ENCODE measurements around the gene CRABP2.

The CRABP2 gene

DNA sequence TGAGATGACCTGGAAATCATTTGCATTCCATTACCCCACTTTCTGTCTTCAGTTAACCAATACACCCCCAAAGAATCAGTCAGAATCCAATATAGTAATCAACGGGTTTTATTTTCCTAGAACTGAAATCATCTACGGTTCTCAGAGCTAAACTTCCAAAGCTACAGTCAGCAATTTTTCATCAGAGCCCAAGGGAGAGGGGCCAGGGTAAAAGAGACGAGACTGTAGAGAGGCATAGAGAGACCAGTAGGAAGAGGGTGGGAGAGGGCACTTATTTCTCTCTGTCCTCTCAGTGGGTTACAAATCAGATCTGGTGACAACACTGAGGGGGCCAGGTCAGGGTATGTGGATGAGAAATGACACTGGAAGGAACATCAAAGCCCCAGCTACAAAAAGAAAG lies 36.6 kb upstream of the CRABP2 start:
- no peak for DNase-seq (ENCODE audit: low read depth in 2 of 2)

DNA sequence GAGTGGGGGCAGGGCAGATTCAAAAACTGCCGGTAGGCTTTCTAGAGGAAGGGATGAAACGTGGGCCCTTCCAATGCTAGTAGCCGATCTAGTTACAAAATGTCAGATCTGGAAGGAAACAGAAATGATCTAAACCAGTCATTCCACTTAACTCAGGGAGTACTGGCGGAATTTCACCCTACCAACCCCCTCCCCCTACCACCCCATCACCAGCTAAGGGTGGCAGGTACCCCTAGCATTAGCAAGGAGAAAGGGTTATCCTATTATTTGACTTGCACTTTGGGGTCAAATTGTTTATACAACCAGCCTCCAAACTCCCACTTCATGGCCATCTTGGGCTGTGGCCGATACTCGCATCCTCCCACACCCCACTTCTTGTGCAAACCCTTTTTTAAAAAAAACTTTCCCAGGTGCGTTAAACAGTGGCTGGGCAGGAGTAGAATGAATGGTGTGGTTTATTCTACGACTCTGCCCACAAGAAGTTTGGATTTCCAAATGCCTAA lies 36.1 kb upstream of the CRABP2 start:
- DNase-seq (ENCODE audit: low read depth in 2 of 2), result no peak

DNA sequence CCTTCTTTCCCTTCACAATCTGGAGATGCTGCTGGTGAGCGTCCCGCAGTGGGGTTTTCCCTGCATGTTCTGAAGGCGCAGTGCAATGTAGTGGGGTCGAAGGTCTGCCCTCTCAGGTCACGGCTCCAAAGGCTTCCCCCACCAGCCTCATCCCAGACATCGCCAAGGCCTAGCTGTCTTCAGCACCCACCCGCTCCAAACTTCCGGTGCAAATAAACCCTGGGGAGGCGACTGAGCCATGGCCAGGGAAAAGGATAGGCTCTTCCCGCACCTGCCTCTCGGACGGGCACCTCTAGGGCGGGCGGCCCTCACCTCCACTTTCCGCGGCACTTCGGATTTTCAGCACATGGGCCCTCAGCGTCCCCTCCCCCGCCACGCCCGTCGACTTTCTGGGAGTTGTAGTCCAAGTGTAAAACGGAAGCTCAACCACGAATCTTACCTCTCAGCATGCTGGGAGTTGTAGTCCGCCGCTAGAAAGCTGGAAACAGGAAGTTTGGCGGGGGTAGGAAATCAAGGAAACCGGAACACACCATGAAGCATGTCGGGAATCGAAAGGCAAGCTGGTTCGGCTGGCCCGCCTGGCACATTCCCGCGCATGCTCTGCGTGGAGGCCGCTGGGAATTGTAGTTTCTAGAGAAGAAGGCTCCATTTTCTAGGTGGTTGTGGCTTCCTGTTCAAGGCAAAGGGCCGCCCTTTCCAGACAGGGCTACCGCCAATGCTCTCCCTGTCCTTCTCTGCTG lies 35.5 kb upstream of the CRABP2 start, which contains the start of gene MRPL24:
TSS of gene MRPL24 (minus strand) at position 348 of the 740 bp plus-strand sequence. CDS start 2,384 bp downstream, outside the sequence.
- peak; percentile 90 to 93 for DNase-seq (ENCODE audit: low read depth in 2 of 2)

DNA sequence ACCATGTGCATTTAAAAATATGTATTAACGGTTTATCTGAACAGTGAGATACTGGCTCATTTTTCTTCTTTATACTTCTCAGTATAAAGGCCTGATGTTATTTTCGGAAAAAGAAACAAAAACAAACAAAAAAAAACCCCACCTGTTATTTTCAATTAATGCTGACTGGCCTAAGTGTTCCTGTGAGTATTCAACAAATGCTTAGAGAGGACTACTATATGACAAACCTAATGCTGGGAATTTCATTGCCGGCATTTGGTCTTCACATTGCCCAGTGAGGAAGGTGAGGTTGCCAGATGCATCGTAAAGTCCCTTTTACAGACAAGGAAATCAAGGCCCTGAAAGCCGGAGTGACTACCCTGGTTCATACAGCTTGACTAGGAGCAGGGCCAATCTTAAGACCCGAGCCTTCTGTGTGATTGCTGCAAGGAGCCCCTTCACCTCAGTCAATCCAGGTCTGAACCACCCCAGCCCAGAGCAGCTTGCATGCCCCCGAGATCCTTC lies 34.9 kb upstream of the CRABP2 start:
- DNase-seq (ENCODE audit: low read depth in 2 of 2), result no peak

DNA sequence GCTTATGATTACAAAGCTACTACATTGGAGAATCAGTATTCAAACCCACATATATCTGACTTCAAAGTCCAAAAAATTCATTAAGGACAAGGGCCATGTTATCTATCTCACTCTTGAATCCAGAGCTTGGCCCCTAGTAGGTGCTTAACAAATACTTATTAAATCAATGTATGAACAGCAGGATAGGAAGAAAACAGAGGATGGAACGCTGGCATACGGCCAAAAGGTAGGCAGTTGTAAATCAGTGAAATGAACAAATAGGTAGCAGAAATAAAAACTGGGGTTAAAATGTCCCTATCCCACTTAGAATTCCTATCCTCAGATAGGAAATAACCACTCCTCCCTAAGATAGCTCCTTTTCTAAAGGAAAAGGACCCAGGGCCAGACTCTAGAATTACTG lies 33.5 kb upstream of the CRABP2 start:
- no peak for DNase-seq (ENCODE audit: low read depth in 2 of 2)

DNA sequence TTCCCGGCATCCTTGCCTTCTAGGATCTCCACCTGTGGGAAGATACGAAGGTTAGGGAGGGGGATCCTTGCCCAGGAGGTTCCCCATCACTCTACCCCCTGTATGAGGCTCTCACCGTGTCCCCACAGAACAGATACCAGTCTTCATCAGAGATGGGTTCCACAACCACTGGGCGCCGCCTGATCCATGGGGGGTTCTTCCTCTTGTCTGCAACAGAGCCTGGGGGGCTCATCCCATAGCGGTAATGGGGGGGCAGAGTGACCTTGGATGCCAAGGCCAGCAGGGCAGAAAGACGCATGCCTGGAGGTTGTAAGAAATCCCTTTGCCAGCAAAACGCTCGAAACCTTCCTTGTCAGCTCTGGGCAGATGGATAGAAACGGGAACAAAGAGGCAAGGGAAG lies 33.0 kb upstream of the CRABP2 start:
- no peak for DNase-seq (ENCODE audit: low read depth in 2 of 2)

GRCh38 chr1:156733989-156734584 lies 28.7 kb upstream of the CRABP2 start:
- no peak for DNase-seq (ENCODE audit: low read depth in 2 of 2)

- peak; percentile 86 to 95 for DNase-seq (ENCODE audit: low read depth in 2 of 2)
These were observed 23.4 kb upstream of the CRABP2 start, which contains the start of gene ISG20L2 for GRCh38 chr1:156728599-156729462. ISG20L2 (minus strand) TSS chr1:156728766; CDS start chr1:156727652, 1,114 bp downstream.

DNA sequence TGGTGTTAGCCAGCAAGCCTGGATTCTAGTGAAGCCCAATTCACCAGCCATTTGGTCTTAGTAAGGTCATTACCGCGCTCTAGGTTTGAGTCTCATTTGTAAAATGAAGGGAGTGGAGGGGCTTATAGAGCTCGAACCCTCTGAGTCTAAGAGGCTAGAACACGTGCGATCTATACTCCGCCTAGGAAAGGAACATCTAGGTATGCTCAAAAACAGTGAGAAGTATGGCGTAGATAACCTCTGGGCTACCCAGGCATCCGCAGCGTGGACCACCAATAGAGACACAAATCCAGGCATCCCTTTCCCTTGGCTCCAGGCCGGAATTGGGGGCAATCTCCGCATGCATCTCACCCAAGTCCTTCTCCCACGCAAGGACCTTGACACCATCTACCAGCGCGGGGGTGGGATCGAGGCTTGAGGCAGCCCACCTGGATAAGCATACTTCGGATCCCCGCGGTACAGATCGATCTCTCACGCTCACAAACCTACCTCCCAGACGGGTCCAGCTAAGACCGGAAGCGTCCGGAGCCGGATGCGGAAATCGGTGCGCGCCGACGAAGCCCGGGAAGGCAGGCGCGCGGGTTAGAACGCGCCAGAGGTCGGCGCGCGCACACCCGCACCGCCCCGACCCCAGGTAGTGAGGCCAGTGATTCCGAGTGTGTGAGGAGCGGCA lies 22.7 kb upstream of the CRABP2 start, which contains the start of gene METTL25B:
TSS of gene METTL25B (plus strand) at position 544 of the 673 bp plus-strand sequence. CDS start 636 bp downstream, outside the sequence.
- peak; percentile 75 to 77 for DNase-seq (ENCODE audit: low read depth in 2 of 2)

DNA sequence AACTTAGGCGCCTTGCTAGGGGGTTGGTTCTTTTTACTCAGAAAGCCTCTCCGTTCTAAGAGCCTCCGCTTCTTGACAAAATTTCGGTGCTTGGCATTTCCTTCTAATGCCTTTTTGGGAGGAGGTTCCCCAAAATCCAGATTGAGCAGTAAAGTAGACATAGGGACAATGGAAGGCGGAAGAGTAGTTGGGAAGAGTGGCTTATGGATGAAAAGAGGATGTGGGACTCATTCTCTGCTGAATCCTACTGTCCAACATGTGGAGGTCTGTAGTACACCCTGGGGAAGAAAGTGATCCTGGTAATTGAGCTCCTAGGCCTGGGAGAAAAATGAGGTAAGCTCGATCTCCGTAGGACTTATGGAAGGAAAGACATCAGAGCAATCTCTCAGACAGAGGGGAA lies 22.1 kb upstream of the CRABP2 start:
- no peak for DNase-seq (ENCODE audit: low read depth in 2 of 2)

- no peak for DNase-seq (ENCODE audit: low read depth in 2 of 2)
These were observed 21.3 kb upstream of the CRABP2 start for GRCh38 chr1:156726549-156727226.

DNA sequence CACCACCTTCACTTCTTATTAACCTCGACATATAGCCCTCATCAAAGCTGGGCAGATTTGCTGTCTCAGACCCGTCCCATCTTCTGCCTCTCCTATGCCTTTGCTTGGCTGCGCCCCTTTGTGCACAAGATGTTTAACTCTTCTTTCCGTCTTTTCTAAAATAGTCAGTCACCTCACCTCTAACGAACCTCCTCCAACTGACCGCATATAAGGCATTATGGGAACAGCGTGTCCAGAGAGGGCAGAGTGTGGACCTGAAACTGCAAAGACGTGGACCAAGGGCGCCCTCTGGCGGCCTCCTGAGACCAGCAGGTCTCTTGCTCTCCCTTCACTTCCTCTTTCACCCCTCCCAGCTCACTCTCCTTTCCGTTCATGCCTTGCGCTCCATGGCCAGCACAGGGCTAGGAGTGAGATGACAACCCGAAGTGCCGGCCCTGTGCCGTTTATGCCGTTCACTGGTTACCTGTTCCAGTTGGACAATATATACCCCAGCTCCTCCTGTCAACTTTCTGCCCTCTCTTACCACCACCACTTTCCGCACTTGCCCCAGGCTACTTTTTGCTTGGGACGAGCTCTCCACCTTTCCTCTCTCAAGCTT lies 20.4 kb upstream of the CRABP2 start:
- peak; percentile 72 to 78 for DNase-seq (ENCODE audit: low read depth in 2 of 2)

DNA sequence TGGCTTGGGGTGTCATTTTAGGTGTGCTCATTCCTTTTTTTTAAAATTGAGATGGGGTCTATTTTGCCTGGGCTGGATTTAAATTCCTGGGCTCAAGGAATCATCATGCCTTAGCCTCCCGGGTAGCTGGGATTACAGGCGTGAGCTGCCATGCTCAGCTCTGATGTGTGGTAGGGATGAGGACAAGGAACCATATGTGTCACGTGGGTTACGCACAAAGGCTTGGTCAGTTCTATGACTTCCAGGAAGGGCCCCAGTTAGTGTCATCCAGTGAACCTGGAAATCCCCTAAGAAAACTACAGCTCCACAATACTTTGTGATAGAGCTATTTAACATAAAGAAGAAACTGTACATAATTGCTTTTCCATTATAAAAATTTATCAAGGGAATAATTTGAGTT lies 16.2 kb upstream of the CRABP2 start:
- no peak for DNase-seq (ENCODE audit: low read depth in 2 of 2)

DNA sequence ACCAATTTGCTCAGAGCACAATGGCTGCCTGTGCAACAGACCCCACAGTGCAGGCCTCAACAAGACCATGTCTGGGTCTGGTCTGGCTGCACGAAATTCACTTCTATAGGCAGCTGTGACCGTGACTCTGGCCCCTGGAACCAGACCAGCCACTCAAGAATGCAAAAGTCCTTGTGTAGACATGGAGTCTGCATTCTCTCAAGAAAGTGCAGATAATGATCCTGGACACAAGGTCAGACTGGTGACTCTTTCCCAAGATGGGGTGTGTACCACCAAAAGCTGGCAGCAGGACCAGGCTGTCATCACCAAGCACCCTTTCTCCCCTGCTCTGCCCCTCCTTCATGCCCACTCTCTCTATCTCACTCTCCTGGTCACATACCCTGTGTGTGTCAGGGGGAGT lies 15.7 kb upstream of the CRABP2 start:
- DNase-seq (ENCODE audit: low read depth in 2 of 2), result no peak

DNA sequence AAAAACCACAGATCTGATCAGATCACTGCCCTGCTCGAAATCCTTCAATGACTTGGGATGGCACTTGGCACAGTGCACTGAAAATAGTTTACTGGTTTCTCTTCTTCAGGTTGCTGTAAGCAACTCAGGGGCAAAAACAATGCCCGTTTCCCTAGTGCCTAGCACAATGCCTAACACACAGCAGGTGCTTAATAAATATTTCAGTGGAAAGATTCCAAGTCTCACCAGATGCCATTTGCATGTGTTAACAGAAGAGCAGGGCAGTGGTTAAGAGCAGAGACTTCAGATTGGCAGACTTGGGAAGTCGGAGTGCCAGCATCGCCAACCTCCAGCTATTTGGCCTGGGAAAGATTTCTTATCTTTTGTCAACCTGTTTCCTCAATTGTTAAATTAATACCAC lies 12.0 kb upstream of the CRABP2 start:
- DNase-seq (ENCODE audit: low read depth in 2 of 2), result no peak

- no peak for DNase-seq (ENCODE audit: low read depth in 2 of 2)
These were observed 9.4 kb upstream of the CRABP2 start for GRCh38 chr1:156714830-156715229.

DNA sequence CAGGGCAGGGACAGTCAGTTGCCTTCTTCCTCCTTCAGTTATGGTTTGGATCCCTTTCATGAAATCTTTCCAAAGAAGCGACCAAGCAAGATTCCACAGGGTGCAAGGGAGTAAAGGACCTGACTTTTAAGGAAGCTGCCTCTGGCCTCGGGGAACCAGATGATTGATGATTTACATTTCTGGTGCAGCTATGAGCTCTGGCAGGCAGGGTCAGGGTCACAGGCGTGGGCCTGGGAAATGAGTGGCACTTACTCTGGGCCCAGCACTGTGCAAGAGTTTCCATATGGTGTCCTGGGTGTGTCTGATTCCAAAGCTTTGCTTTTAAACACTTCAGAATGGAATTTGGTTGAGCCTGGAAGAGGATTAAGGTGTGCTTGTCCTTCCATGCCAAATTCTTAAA lies 7.2 kb upstream of the CRABP2 start:
- no peak for DNase-seq (ENCODE audit: low read depth in 2 of 2)

GRCh38 chr1:156711011-156711817 lies 5.8 kb upstream of the CRABP2 start:
- DNase-seq (ENCODE audit: low read depth in 2 of 2), result no peak

DNA sequence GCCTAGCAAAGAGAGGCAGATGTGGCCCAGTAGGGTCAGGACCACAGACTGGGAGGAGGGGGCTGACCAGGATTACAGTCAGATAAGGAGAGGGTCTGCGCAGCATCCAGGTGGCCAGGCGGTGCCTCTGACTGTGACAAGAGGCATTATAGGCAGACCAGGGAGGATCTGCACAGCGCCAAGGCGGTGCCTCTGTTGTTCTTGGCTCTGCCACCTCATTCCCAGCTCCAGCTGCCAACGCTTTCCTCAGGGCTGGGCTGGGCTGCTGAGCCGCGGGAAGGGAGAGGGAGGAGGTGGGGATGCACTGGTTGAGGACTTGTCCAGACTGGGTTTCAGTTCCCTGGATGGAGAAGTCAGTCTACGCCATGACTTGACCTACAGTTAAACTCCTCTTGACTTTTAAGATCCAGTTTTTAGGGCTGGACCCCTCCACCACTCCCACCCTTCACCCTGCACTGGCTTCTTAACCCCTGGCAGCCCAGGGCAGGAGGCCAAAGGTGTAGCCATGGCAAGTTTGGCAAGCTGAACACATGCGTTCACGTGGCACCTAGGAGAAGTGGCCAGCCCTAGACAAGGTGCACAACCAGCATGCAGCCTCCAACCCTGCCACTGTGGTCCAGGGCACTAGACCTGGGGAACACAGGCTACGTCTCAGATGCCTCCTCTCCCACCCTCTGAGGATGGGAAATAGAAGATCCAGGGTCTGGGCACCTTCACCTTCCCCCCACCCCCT lies 4.5 kb upstream of the CRABP2 start:
- no peak for DNase-seq (ENCODE audit: low read depth in 2 of 2)

Data from stimulated activated CD8-positive, alpha-beta memory T cell treated with anti-CD3 and anti-CD28 coated beads, Interleukin-2, amount 100 ng/mL, for 48 hours (primary cell).